ENCODE results near the gene ADARB2.

ADARB2 gene

DNA sequence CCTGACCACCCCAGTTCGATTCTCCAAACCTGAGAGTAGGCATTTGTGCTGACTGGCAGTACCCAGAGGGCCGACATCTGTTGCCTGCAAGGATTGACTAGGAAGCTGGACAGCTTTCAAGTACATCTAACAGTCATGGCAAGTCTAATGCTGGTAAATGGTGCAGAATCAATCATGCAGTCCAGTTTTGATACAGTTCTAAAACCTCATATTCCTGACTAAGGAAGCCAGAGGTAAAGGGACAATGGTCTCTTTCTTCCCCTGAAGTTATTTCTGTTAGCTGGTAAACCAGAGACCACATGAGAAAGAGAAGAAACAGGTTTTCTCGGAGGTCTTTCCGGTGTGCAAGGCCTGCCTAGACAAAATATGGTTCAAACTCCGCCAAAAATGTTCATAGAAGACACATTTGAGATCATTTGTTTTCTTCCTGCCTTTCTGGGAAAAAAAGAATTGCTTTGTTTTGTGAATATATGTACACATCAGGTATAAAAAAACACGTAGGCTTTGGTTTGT is 584.0 kb downstream of the ADARB2 start:
- no peak overlapping the region for H3K4me3 Mint-ChIP-seq
- no peak overlapping the region for H3K27ac Mint-ChIP-seq
- DNase-seq (no peak), ATAC-seq (no peak)
- H3K9me3 Mint-ChIP-seq, result no peaks in the 10 kb centered on the region
- H3K4me1 Mint-ChIP-seq, result peaks cover 13% of the 10 kb centered on the region
- H3K27me3 Mint-ChIP-seq, result peaks cover 18% of the 10 kb centered on the region

DNA sequence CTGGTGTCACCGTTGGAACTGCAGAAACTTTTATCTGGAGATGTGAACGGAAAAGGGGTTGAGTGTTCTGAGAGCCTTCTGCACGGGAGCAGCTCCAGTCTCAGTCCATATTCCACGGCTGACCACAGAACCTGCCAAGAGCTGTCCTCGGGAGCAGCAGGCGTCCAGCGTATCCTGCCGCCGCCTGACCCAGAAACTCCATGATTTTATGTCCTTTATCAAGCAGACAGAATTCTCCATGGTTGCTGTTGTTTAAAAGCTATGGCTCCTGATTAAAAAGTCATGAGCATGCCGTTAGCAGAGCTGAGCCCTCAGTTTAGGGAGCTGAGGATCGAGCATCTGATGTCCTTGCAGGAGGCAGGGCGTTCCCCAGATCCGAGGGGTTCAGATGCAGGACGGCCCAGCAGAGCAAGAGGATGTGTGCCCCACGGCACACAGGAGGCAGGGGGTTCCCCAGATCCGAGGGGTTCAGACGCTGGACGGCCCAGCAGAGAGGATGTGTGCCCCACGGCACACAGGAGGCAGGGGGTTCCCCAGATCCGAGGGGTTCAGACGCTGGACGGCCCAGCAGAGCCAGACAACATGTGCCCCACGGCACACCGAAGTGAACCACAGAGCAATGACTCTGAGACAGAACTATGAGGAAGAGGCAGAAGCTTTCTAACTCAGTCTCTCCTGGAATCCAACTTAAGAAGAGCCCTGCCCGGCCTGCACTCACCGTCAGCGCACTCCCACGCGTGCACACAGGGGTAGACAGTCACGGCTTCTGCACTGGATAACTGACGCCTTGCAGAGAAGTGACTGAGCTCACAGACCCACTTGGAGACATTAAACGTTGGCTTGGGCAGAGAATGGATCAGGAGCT is 584.7 kb downstream of the ADARB2 start:
- peaks cover 17% of the 10 kb centered on the region for H3K27me3 Mint-ChIP-seq
- DNase-seq (no peak), ATAC-seq (no peak)
- H3K4me1 Mint-ChIP-seq, result peaks cover 13% of the 10 kb centered on the region
- no peaks in the 10 kb centered on the region for H3K9me3 Mint-ChIP-seq
- no peak overlapping the region for H3K27ac Mint-ChIP-seq
- no peak overlapping the region for H3K4me3 Mint-ChIP-seq

- peaks cover 13% of the 10 kb centered on the region for H3K27me3 Mint-ChIP-seq
- DNase-seq, result no peak
- peaks cover 13% of the 10 kb centered on the region for H3K4me1 Mint-ChIP-seq
- no peak for ATAC-seq
- no peak overlapping the region for H3K4me3 Mint-ChIP-seq
- no peak overlapping the region for H3K27ac Mint-ChIP-seq
- peaks cover 5 to 10% of the 10 kb centered on the region in 2 donors for H3K9me3 Mint-ChIP-seq
Measured at GRCh38 chr10:1151076-1152033, 586.0 kb downstream of the ADARB2 start.

DNA sequence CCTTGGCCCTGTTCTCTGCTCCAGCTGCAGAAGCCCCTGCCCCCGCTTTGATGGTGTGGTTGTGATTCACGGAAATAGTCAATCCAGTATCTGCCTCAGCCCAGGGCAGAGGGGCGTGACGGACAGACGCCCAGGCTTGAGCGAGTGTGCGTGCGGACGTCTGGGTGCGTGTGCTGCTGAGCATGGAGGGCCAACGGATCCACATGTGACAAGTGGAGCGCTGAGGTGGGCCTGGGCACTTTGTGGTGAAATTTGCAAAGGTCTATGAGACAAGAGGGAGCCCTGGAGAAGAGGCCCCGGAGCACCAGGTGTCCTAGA is 586.7 kb downstream of the ADARB2 start:
- ATAC-seq (no peak), DNase-seq (no peak)
- Mint-ChIP-seq H3K9me3 (peaks cover 5 to 17% of the 10 kb centered on the region in 2 donors), H3K4me1 (peaks cover 13% of the 10 kb centered on the region), H3K27me3 (peaks cover 20% of the 10 kb centered on the region), H3K4me3 (no peak overlapping the region), H3K27ac (no peak overlapping the region)

DNA sequence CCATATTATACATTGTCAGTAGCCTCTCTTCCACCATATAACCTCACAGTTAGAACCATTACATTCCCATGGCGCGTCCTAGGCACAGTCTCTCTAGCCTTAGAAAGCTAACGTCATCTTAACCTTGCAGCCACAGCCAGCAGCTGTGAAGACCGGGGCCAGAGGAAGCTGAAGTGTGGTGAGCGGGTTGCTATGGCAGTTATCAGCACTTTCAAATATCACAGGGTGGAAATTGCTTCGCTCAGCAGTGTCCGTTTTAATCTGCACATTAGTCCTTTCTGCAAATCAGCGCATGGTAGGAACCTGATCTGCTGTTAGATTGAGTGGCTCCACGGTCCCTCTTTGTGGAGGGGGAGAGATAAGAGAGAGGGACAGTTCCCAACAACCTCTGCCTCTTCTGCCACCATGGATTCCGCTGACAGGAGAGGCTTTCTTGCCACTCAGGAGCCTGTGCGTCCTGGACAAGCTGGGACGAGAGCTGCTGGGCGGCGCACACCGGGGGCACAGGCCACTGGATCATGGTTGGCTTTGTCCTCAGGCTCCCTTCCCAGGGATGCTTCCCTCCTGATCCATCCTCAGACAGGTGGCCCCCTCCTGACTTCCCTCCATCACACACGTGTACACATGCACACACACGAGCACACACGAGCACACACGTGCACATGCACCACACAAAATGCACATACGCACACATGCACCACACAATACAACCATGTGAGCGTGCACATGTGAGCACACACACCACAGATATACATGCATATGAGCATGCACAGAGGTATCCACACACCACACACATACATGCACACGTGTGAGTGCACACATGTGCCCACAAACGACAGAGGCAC is 587.3 kb downstream of the ADARB2 start:
- peaks cover 13% of the 10 kb centered on the region for H3K4me1 Mint-ChIP-seq
- H3K9me3 Mint-ChIP-seq, result peaks cover 5 to 17% of the 10 kb centered on the region in 2 donors
- DNase-seq (no peak), ATAC-seq (no peak)
- H3K27ac Mint-ChIP-seq, result no peak overlapping the region
- no peak overlapping the region for H3K4me3 Mint-ChIP-seq
- peaks cover 20% of the 10 kb centered on the region for H3K27me3 Mint-ChIP-seq

GRCh38 chr10:1148855-1149605 is 588.3 kb downstream of the ADARB2 start:
- ATAC-seq (no peak), DNase-seq (no peak)
- peak overlapping the region in 1 of 2 donors; percentile 64 for H3K27ac Mint-ChIP-seq

DNA sequence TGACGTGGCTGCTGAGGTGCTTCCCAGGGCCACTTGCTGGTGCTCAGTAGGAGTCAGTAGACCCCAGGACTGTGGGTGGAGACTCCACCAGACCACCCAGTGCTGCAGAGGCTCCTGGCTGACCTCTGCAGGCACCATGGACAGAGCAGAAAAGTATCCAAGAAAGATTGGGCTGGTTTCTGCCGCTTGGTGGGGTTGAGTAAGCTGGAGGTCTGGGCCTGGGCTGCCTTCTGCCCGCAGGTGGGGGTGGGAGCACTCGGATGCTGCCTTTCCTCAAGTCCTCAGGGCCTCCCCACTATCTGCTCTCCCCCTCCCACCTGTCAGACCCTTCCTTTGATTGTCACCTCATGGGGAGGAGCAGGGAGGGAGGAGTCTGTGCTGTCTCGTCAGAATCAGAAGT is 589.5 kb downstream of the ADARB2 start:
- DNase-seq (no peak), ATAC-seq (no peak)
- Mint-ChIP-seq H3K4me1 (peaks cover 7% of the 10 kb centered on the region), H3K4me3 (no peak overlapping the region), H3K9me3 (peaks cover 10 to 17% of the 10 kb centered on the region in 2 donors), H3K27ac (no peak overlapping the region), H3K27me3 (peaks cover 26% of the 10 kb centered on the region)

More at GRCh38 chr10:1148855-1149605, 588.3 kb downstream of the ADARB2 start:
- Mint-ChIP-seq H3K4me3 (no peak overlapping the region), H3K4me1 (peaks cover 11% of the 10 kb centered on the region), H3K9me3 (peaks cover 10 to 17% of the 10 kb centered on the region in 2 donors), H3K27me3 (peaks cover 20% of the 10 kb centered on the region)

GRCh38 chr10:1142596-1142995 is 594.7 kb downstream of the ADARB2 start:
- Mint-ChIP-seq H3K27ac (no peak overlapping the region), H3K4me3 (no peak overlapping the region), H3K4me1 (no peaks in the 10 kb centered on the region), H3K27me3 (peaks cover 36% of the 10 kb centered on the region), H3K9me3 (peaks cover 10 to 35% of the 10 kb centered on the region in 2 donors)
- no peak for DNase-seq
- peak; percentile 48 for ATAC-seq

GRCh38 chr10:1141701-1142100 is 595.6 kb downstream of the ADARB2 start:
- ATAC-seq (no peak), DNase-seq (no peak)
- no peak overlapping the region for H3K4me3 Mint-ChIP-seq
- H3K4me1 Mint-ChIP-seq, result no peaks in the 10 kb centered on the region
- no peak overlapping the region for H3K27ac Mint-ChIP-seq
- H3K27me3 Mint-ChIP-seq, result peaks cover 30% of the 10 kb centered on the region
- H3K9me3 Mint-ChIP-seq, result peaks cover 5 to 26% of the 10 kb centered on the region in 2 donors

GRCh38 chr10:1141261-1141660 is 596.1 kb downstream of the ADARB2 start:
- no peak overlapping the region for H3K4me3 Mint-ChIP-seq
- DNase-seq (no peak), ATAC-seq (no peak)
- H3K27ac Mint-ChIP-seq, result no peak overlapping the region
- H3K9me3 Mint-ChIP-seq, result peaks cover 5 to 24% of the 10 kb centered on the region in 2 donors
- H3K4me1 Mint-ChIP-seq, result no peaks in the 10 kb centered on the region
- peaks cover 29% of the 10 kb centered on the region for H3K27me3 Mint-ChIP-seq

DNA sequence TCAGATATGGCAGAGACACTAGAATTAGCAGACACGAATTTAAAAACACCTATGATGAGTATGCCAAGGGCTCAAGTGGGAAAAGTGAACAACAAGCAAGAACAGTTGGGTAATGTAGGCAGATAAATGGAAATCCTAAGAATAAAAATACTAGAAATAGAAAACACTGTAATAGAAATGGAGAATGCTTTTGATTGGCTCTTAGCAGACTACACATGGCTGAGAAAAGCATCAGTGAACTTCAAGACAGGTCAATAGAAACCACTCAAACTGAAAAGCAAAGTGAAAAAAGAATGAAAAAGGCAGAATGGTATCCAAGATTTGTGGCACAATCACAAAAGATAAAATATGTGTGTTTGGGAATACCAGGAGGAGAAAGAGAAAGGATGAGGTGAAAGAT is 598.8 kb downstream of the ADARB2 start:
- peaks cover 14% of the 10 kb centered on the region for H3K27me3 Mint-ChIP-seq
- H3K9me3 Mint-ChIP-seq, result peaks cover 0 to 21% of the 10 kb centered on the region in 2 donors
- no peak overlapping the region for H3K27ac Mint-ChIP-seq
- no peak overlapping the region for H3K4me3 Mint-ChIP-seq
- ATAC-seq, result no peak
- H3K4me1 Mint-ChIP-seq, result peaks cover 9% of the 10 kb centered on the region
- no peak for DNase-seq

GRCh38 chr10:1137499-1138163 is 599.7 kb downstream of the ADARB2 start:
- ATAC-seq (no peak), DNase-seq (no peak)
- no peak overlapping the region for H3K27ac Mint-ChIP-seq
- H3K4me1 Mint-ChIP-seq, result peaks cover 18% of the 10 kb centered on the region
- no peak overlapping the region for H3K4me3 Mint-ChIP-seq
- peaks cover 10% of the 10 kb centered on the region for H3K27me3 Mint-ChIP-seq
- peaks cover 0 to 23% of the 10 kb centered on the region in 2 donors for H3K9me3 Mint-ChIP-seq

- H3K27me3 Mint-ChIP-seq, result peaks cover 6% of the 10 kb centered on the region
- no peak overlapping the region for H3K27ac Mint-ChIP-seq
- DNase-seq (no peak), ATAC-seq (no peak)
- no peak overlapping the region for H3K4me3 Mint-ChIP-seq
- H3K4me1 Mint-ChIP-seq, result peaks cover 22% of the 10 kb centered on the region
- peaks cover 0 to 23% of the 10 kb centered on the region in 2 donors for H3K9me3 Mint-ChIP-seq
Measured at GRCh38 chr10:1136268-1136667, 601.1 kb downstream of the ADARB2 start.

- no peak overlapping the region for H3K4me3 Mint-ChIP-seq
- no peak overlapping the region for H3K27ac Mint-ChIP-seq
- no peak for DNase-seq
- peaks cover 0 to 20% of the 10 kb centered on the region in 2 donors for H3K9me3 Mint-ChIP-seq
- H3K4me1 Mint-ChIP-seq, result peaks cover 22% of the 10 kb centered on the region
- ATAC-seq, result no peak
- no peaks in the 10 kb centered on the region for H3K27me3 Mint-ChIP-seq
Measured at GRCh38 chr10:1134156-1134555, 603.2 kb downstream of the ADARB2 start.

All from stimulated activated naive CD8-positive, alpha-beta T cell treated with anti-CD3 and anti-CD28 coated beads, Interleukin-15, amount 100 ng/mL, for 72 hours (primary cell).